ENCODE results near the gene SLC9C2. TPM values are rescaled to one million over a fixed set of nuclear protein-coding genes. Genes with fewer than 3 reads are reported as not detected.
"Not testable (repeated sequence)": the region's sequence is repeated elsewhere in the genome, so short reads cannot be mapped to it uniquely, and the experiment has no call there.

Gene SLC9C2
- total RNA-seq, 1 experiment from 2014 or later, result not detected

DNA sequence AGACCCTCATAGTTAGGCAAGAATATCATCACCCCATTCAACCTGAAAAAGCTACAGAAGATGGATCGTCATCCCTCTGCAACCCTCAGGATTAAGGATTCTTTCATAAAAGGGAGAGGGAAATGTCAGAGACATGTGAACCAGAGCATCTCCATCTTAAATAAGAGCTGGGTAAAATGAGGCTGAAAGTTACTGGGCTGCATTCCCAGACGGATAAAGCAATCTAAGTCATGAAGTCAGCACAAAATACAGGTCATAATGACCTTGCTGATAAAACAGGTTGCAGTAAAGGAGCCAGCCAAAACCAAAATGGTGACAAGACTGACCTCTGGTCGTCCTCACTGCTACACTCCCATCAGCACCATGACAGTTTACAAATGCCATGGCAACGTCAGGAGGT, 103.1 kb downstream of the SLC9C2 start:
- H3K9me3 Mint-ChIP-seq (ENCODE audit: unreplicated experiment), result peaks cover 11% of the 10 kb centered on the region
- intact Hi-C loops (cut with micrococcal nuclease), result loop anchor here (10.0 kb wide), 1 partner anchor 215 kb away; the partner anchor contains the start of gene KLHL20
- H3K27me3 Mint-ChIP-seq (ENCODE audit: insufficient read depth, unreplicated experiment), result no peaks in the 10 kb centered on the region
- H3K4me3 Mint-ChIP-seq (ENCODE audit: unreplicated experiment), result no peak overlapping the region
- TF ChIP-seq, protein P1, sequence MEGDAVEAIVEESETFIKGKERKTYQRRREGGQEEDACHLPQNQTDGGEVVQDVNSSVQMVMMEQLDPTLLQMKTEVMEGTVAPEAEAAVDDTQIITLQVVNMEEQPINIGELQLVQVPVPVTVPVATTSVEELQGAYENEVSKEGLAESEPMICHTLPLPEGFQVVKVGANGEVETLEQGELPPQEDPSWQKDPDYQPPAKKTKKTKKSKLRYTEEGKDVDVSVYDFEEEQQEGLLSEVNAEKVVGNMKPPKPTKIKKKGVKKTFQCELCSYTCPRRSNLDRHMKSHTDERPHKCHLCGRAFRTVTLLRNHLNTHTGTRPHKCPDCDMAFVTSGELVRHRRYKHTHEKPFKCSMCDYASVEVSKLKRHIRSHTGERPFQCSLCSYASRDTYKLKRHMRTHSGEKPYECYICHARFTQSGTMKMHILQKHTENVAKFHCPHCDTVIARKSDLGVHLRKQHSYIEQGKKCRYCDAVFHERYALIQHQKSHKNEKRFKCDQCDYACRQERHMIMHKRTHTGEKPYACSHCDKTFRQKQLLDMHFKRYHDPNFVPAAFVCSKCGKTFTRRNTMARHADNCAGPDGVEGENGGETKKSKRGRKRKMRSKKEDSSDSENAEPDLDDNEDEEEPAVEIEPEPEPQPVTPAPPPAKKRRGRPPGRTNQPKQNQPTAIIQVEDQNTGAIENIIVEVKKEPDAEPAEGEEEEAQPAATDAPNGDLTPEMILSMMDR (IDR thresholded peaks at IDR 0.05; ENCODE audit: unreplicated experiment), result no peak
- CTCF ChIA-PET, result interaction anchor here (0.7 to 1.5 kb wide), 2 partner anchors 12 to 69 kb away, joined by 3 read pairs; no protein-coding TSS in a partner anchor
- BruUV-seq (replicated peaks), result no TSS peak
- H3K4me1 Mint-ChIP-seq (ENCODE audit: insufficient read depth, unreplicated experiment), result no peaks in the 10 kb centered on the region
- H3K36me3 Mint-ChIP-seq (ENCODE audit: insufficient read depth, unreplicated experiment), result no peaks in the 10 kb centered on the region
- POLR2A ChIA-PET, result interaction anchor here (1.2 to 1.6 kb wide), 2 partner anchors 11 to 21 kb away, joined by 3 to 6 read pairs; no protein-coding TSS in a partner anchor
- DNase-seq (ENCODE audit: unreplicated experiment), result no peak
- no peak overlapping the region for H3K27ac Mint-ChIP-seq (ENCODE audit: low read depth, unreplicated experiment)

DNA sequence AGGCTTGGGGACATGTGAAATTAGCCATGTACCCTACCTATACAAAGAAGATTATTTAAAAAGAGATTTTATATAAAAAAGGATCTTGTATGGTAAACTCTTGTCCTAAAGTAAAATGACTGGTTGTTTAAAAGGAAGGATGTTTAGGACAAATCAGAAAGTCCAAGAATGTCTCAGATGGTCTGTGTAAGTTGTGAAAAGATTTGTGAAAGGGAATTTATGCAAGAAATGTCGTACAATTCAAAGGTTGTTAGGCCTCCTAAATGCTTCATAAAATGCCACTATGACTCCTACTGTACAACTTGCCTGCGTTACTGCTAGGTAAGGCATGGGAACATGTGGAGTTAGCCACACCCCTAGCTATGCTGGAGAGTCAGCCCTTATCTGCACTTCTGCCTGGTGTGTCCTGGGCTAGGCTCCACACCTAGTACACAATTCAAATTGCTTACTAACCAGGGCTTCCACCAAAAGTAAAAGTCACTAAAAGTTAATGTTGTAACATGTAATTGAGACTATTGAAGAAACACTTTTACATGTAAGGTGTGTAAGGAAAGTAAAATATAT, 106.0 kb downstream of the SLC9C2 start:
- TF ChIP-seq, protein P1 (IDR thresholded peaks at IDR 0.05; ENCODE audit: unreplicated experiment), result no peak
- H3K27ac Mint-ChIP-seq (ENCODE audit: low read depth, unreplicated experiment), result no peak overlapping the region
- CTCF ChIA-PET, result interaction anchor here (1.1 to 1.3 kb wide), 2 partner anchors 66 to 220 kb away, joined by 3 to 4 read pairs; no protein-coding TSS in a partner anchor

GRCh38 chr1:173495609-173496267, 107.1 kb downstream of the SLC9C2 start:
- BruUV-seq (replicated peaks), result no TSS peak
- no peaks in the 10 kb centered on the region for H3K27me3 Mint-ChIP-seq (ENCODE audit: insufficient read depth, unreplicated experiment)
- H3K4me3 Mint-ChIP-seq (ENCODE audit: unreplicated experiment), result no peak overlapping the region
- no peak for DNase-seq (ENCODE audit: unreplicated experiment)
- intact Hi-C loops (cut with micrococcal nuclease), result no loop called here
- ChIA-PET CTCF (interaction anchor here (0.6 to 1.1 kb wide), 2 partner anchors 17 to 109 kb away, joined by 3 to 5 read pairs; no protein-coding TSS in a partner anchor), POLR2A (interaction anchor here (0.7 to 1.6 kb wide), 7 partner anchors 9 to 1505 kb away, joined by 3 to 8 read pairs (median 6); partner anchors contain the start of gene PRDX6)
- peaks cover 11% of the 10 kb centered on the region for H3K9me3 Mint-ChIP-seq (ENCODE audit: unreplicated experiment)
- peaks cover 6% of the 10 kb centered on the region for H3K36me3 Mint-ChIP-seq (ENCODE audit: insufficient read depth, unreplicated experiment)
- TF ChIP-seq, protein P1 (IDR thresholded peaks at IDR 0.05; ENCODE audit: unreplicated experiment), result no peak
- H3K4me1 Mint-ChIP-seq (ENCODE audit: insufficient read depth, unreplicated experiment), result no peaks in the 10 kb centered on the region
- H3K27ac Mint-ChIP-seq (ENCODE audit: low read depth, unreplicated experiment), result no peak overlapping the region

More for the DNA sequence above, 106.0 kb downstream of the SLC9C2 start:
- intact Hi-C loops (cut with micrococcal nuclease), result no loop called here
- Mint-ChIP-seq H3K36me3 (ENCODE audit: insufficient read depth, unreplicated experiment) (no peaks in the 10 kb centered on the region), H3K9me3 (ENCODE audit: unreplicated experiment) (peaks cover 11% of the 10 kb centered on the region), H3K27me3 (ENCODE audit: insufficient read depth, unreplicated experiment) (no peaks in the 10 kb centered on the region), H3K4me1 (ENCODE audit: insufficient read depth, unreplicated experiment) (no peaks in the 10 kb centered on the region), H3K4me3 (ENCODE audit: unreplicated experiment) (no peak overlapping the region)
- BruUV-seq (replicated peaks), result no TSS peak
- POLR2A ChIA-PET, result interaction anchor here (0.7 to 1.6 kb wide), 6 partner anchors 8 to 1504 kb away, joined by 3 to 8 read pairs (median 6); no protein-coding TSS in a partner anchor
- no peak for DNase-seq (ENCODE audit: unreplicated experiment)

DNA sequence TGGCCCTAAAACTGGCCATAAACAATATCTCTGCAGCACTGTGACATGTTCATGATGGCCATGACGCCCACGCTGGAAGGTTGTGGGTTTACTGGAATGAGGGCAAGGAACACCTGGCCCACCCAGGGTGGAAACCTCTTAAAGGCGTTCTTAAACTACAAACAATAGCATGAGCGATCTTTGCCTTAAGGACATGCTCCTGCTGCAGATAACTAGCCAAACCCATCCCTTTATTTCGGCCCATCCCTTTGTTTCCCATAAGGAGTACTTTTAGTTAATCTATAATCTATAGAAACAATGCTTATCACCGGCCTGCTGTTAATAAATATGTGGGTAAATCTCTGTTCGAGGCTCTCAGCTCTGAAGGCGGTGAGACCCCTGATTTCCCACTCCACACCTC, 109.7 kb downstream of the SLC9C2 start:
- intact Hi-C loops (cut with micrococcal nuclease); H3K4me3 Mint-ChIP-seq (ENCODE audit: unreplicated experiment); DNase-seq (ENCODE audit: unreplicated experiment); H3K27ac Mint-ChIP-seq (ENCODE audit: low read depth, unreplicated experiment); H3K4me1 Mint-ChIP-seq (ENCODE audit: insufficient read depth, unreplicated experiment); BruUV-seq (replicated peaks); H3K27me3 Mint-ChIP-seq (ENCODE audit: insufficient read depth, unreplicated experiment): not testable (repeated sequence)
- Mint-ChIP-seq H3K9me3 (ENCODE audit: unreplicated experiment) (peaks cover 11% of the 10 kb centered on the region), H3K36me3 (ENCODE audit: insufficient read depth, unreplicated experiment) (peaks cover 32% of the 10 kb centered on the region)
- POLR2A ChIA-PET, result interaction anchor here (0.6 to 8.1 kb wide), 6 partner anchors 8 to 41 kb away, joined by 3 to 51 read pairs (median 4); partner anchors contain the start of gene PRDX6
- CTCF ChIA-PET, result interaction anchor here (0.7 kb wide), 1 partner anchor 15 kb away, joined by 3 read pairs; no protein-coding TSS in a partner anchor
